ENCODE data around the gene XPO5. TPM values are rescaled to one million over a fixed set of nuclear protein-coding genes. Genes with fewer than 3 reads are reported as not detected.

The XPO5 gene
- total and polyA plus RNA-seq, 9 of the 15 experiments (the other 6 are each of a cell fraction or from before 2014, with no cell fraction given) = 36.0 to 170 (median 99.1) TPM

DNA sequence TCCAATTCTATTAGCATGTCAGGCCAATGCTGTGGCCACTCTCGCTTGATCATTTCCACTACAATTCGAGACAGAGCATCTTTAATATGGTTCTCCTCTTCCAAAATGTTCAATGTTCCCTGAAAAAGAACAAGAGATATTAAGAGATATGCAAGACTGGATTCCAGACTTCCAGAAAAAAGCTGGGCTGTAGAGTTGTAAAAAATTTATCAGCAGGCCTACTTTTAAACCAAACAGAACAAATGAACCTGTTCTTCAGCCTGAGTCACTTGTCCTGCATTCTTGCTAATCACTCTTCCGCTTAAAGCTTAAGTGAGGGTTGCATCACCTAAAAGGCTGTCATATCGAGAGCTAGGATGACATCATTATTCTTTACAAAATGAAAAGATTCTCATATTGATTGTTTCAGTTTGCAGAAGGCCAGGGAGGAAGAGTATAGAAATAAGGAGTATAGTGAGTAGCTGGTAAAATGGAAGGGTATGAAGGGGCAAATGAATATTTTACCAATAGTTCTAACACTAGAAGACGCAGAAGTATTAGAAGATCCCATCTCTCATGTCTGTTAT lies 4.9 kb downstream of the XPO5 start (continued):
- TF ChIP-seq, protein P1, sequence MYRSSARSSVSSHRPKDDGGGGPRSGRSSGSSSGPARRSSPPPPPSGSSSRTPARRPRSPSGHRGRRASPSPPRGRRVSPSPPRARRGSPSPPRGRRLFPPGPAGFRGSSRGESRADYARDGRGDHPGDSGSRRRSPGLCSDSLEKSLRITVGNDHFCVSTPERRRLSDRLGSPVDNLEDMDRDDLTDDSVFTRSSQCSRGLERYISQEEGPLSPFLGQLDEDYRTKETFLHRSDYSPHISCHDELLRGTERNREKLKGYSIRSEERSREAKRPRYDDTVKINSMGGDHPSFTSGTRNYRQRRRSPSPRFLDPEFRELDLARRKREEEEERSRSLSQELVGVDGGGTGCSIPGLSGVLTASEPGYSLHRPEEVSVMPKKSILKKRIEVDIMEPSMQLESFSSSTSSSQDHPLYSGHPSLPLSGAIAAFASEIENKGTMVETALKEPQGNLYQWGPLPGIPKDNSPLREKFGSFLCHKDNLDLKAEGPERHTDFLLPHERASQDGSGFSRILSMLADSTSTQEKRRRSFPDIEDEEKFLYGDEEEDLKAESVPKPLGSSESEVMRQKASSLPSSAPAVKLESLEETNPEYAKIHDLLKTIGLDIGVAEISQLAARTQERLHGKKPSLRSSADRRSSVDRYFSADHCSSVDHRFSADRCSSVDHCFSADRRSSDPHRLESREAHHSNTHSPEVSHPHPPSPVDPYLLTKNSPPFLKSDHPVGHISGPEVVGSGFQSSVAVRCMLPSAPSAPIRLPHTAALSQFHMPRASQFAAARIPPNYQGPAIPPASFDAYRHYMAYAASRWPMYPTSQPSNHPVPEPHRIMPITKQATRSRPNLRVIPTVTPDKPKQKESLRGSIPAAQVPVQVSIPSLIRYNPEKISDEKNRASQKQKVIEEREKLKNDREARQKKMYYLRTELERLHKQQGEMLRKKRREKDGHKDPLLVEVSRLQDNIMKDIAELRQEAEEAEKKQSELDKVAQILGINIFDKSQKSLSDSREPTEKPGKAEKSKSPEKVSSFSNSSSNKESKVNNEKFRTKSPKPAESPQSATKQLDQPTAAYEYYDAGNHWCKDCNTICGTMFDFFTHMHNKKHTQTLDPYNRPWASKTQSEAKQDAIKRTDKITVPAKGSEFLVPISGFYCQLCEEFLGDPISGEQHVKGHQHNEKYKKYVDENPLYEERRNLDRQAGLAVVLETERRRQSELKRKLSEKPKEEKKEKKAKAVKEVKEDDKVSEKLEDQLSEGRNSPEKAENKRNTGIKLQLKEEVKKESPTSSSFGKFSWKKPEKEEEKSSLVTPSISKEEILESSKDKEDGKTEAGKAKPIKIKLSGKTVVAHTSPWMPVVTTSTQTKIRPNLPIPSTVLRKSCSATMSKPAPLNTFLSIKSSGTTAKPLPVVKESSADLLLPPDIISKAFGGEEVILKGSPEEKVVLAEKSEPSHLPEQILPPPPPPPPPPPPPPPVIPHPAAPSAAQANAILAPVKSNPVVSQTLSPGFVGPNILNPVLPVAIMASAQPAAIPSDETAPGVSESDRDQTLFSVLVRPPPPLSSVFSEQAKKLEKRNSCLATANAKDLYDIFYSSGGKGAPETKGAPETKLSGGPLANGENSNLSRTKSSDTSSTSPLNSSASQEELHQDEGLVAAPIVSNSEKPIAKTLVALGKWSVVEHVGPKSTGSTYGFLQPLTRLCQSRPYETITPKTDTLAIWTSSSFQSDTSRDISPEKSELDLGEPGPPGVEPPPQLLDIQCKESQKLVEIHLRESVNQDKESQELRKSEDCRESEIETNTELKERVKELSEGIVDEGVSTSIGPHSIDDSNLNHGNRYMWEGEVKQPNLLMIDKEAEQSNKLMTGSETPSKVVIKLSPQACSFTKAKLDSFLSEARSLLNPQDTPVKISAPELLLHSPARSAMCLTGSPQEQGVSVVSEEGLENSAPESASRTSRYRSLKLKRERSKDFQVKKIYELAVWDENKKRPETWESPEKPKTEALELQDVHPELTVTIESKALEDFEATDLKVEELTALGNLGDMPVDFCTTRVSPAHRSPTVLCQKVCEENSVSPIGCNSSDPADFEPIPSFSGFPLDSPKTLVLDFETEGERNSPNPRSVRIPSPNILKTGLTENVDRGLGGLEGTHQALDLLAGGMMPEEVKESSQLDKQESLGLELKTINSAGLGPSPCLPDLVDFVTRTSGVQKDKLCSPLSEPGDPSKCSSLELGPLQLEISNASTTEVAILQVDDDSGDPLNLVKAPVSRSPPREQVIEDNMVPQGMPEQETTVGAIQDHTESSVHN (IDR thresholded peaks at IDR 0.05; ENCODE audit: borderline replicate concordance in 1 of 2, low read depth in 1 of 2) = peak in 1 of 2 experiments; percentile 96; a peak in 2 of 4 replicates
- TF ChIP-seq, protein P2, sequence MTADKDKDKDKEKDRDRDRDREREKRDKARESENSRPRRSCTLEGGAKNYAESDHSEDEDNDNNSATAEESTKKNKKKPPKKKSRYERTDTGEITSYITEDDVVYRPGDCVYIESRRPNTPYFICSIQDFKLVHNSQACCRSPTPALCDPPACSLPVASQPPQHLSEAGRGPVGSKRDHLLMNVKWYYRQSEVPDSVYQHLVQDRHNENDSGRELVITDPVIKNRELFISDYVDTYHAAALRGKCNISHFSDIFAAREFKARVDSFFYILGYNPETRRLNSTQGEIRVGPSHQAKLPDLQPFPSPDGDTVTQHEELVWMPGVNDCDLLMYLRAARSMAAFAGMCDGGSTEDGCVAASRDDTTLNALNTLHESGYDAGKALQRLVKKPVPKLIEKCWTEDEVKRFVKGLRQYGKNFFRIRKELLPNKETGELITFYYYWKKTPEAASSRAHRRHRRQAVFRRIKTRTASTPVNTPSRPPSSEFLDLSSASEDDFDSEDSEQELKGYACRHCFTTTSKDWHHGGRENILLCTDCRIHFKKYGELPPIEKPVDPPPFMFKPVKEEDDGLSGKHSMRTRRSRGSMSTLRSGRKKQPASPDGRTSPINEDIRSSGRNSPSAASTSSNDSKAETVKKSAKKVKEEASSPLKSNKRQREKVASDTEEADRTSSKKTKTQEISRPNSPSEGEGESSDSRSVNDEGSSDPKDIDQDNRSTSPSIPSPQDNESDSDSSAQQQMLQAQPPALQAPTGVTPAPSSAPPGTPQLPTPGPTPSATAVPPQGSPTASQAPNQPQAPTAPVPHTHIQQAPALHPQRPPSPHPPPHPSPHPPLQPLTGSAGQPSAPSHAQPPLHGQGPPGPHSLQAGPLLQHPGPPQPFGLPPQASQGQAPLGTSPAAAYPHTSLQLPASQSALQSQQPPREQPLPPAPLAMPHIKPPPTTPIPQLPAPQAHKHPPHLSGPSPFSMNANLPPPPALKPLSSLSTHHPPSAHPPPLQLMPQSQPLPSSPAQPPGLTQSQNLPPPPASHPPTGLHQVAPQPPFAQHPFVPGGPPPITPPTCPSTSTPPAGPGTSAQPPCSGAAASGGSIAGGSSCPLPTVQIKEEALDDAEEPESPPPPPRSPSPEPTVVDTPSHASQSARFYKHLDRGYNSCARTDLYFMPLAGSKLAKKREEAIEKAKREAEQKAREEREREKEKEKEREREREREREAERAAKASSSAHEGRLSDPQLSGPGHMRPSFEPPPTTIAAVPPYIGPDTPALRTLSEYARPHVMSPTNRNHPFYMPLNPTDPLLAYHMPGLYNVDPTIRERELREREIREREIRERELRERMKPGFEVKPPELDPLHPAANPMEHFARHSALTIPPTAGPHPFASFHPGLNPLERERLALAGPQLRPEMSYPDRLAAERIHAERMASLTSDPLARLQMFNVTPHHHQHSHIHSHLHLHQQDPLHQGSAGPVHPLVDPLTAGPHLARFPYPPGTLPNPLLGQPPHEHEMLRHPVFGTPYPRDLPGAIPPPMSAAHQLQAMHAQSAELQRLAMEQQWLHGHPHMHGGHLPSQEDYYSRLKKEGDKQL (CRISPR knock-in tag; IDR thresholded peaks at IDR 0.05; ENCODE audit: borderline replicate concordance) = no peak
- TF ChIP-seq ARID2 (IDR thresholded peaks at IDR 0.05) = no peak
- no peak for TF ChIP-seq CTCF (IDR thresholded peaks at IDR 0.05 in 2 of 3, conservative IDR thresholded peaks at IDR 0.05 in 1 of 3; ENCODE audit: insufficient read depth in 2 of 3, low read depth in 1 of 3, low read length in 3 of 3)
- no peak for TF ChIP-seq CBX1 (IDR thresholded peaks at IDR 0.05; ENCODE audit: low read depth)
- TF ChIP-seq FOXJ2 (tag; IDR thresholded peaks at IDR 0.05) = 0 out of 2 replicates have a peak, but pooled peaks have one; percentile 22
- no peak for TF ChIP-seq CGGBP1 (CRISPR knock-in tag; IDR thresholded peaks at IDR 0.05)
- TF ChIP-seq ZNF184 (CRISPR knock-in tag; IDR thresholded peaks at IDR 0.05) = no peak
- peak; percentile 37; the same call in 1 of the 2 replicates for TF ChIP-seq ATF2 (CRISPR knock-in tag; IDR thresholded peaks at IDR 0.05)
